GM12874 (cell line): ENCODE data around the gene RNASET2.

Experiments used
- CTCF ChIP-seq: IDR thresholded peaks from 2 replicates; pipeline ENCODE4 v1.5.1; 2011; ENCODE audit warnings: low read depth, mild to moderate bottlenecking, control low read depth, low read length, moderate library complexity; ENCODE audit not compliant: insufficient read depth

Gene RNASET2

GRCh38 chr6:166956444-166957086 lies at the start of gene RNASET2:
Gene RNASET2 (minus strand): TSS chr6:166956550. CDS start chr6:166956182, 368 bp downstream.
- no peak for TF ChIP-seq CTCF

- TF ChIP-seq CTCF: no peak
Observed at GRCh38 chr6:167005350-167006159, 49.2 kb upstream of the RNASET2 start.

- TF ChIP-seq CTCF: no peak
Observed at GRCh38 chr6:167000759-167001158, 44.4 kb upstream of the RNASET2 start.

GRCh38 chr6:166999884-167000253 lies 43.5 kb upstream of the RNASET2 start:
- no peak for TF ChIP-seq CTCF

- TF ChIP-seq CTCF: no peak
Observed at GRCh38 chr6:166999145-166999883, 43.0 kb upstream of the RNASET2 start, which contains the start of gene CEP43. Gene CEP43 (plus strand): TSS chr6:166999397. CDS start chr6:166999413, 16 bp downstream.

GRCh38 chr6:166998256-166999144 lies 42.1 kb upstream of the RNASET2 start:
- TF ChIP-seq CTCF: 0 out of 2 replicates have a peak, but pooled peaks have one; percentile 3
